ENCODE data around the gene ANKIB1. TPM values are rescaled to one million over a fixed set of nuclear protein-coding genes. Genes with fewer than 3 reads are reported as not detected.

Gene ANKIB1
- total and polyA plus RNA-seq, 9 of the 15 experiments (the other 6 are each of a cell fraction or from before 2014, with no cell fraction given), result 5.9 to 25.2 (median 16.1) TPM

- in situ Hi-C loops (cut with MboI) (no loop called here), intact Hi-C loops (cut with micrococcal nuclease) (no loop called here)
- Histone ChIP-seq H3K27me3 (ENCODE audit: control insufficient read depth in 2 of 2, insufficient read depth in 2 of 2, low read length in 2 of 2) (no peaks in the 10 kb centered on the region), H3K9me1 (ENCODE audit: control insufficient read depth, insufficient read depth, low read length) (no peaks in the 10 kb centered on the region), H3K4me2 (ENCODE audit: insufficient read depth, low read length) (no peak overlapping the region), H3K9ac (ENCODE audit: insufficient read depth in 1 of 2, low read depth in 2 of 2, low read length in 2 of 2) (no peak overlapping the region), H3K27ac (ENCODE audit: extremely low read depth, low read depth, low read length) (no peak overlapping the region), H3K79me2 (ENCODE audit: control insufficient read depth, insufficient read depth, low read length) (no peaks in the 10 kb centered on the region), H4K20me1 (replicated peaks; ENCODE audit: control insufficient read depth, insufficient read depth, low read length) (no peaks in the 10 kb centered on the region), H2AFZ (ENCODE audit: low read depth, low read length) (no peak overlapping the region), H3K4me1 (replicated peaks in 1 of 2; ENCODE audit: control insufficient read depth in 2 of 2, insufficient read depth in 2 of 2, low read length in 2 of 2) (no peaks in the 10 kb centered on the region), H3K36me3 (ENCODE audit: control insufficient read depth, insufficient read depth, low read length) (no peaks in the 10 kb centered on the region; the same call in 2 of the 3 replicates), H3K9me3 (replicated peaks; ENCODE audit: control insufficient read depth, insufficient read depth, low read depth, low read length) (no peaks in the 10 kb centered on the region), H3K4me3 (no peak overlapping the region)
- WGBS (ENCODE audit: insufficient coverage, low coverage, missing lambda C conversion rate), result 71% methylated on average over 4 of the region's 4 CpGs
- FAIRE-seq, result no peak
- TF ChIP-seq GABPA (tag; conservative IDR thresholded peaks at IDR 0.05; ENCODE audit: low read depth) (no peak), MAFF (IDR thresholded peaks at IDR 0.05; ENCODE audit: low read length) (peak; percentile 28; the same call in 1 of the 2 replicates), ZNF316 (IDR thresholded peaks at IDR 0.05) (peak; percentile 75), MTF1 (CRISPR knock-in tag; IDR thresholded peaks at IDR 0.05; ENCODE audit: borderline replicate concordance) (no peak)
- POLR2A ChIA-PET, result no interaction called here
- DNase-seq (ENCODE audit: extremely low read depth in 1 of 4, low spot score in 3 of 4), result no peak
- BruUV-seq (replicated peaks), result no TSS peak
- ATAC-seq, result no peak
- CTCF ChIA-PET (ENCODE audit: low intra/inter-chr PET ratio), result no interaction called here
Measured at GRCh38 chr7:92330835-92331438, 85.2 kb downstream of the ANKIB1 start.

GRCh38 chr7:92331508-92331907 lies 85.7 kb downstream of the ANKIB1 start:
- no peak for ATAC-seq
- Histone ChIP-seq H3K36me3 (ENCODE audit: control insufficient read depth, insufficient read depth, low read length) (no peaks in the 10 kb centered on the region; the same call in 2 of the 3 replicates), H3K27ac (ENCODE audit: extremely low read depth, low read depth, low read length) (no peak overlapping the region), H3K9me1 (ENCODE audit: control insufficient read depth, insufficient read depth, low read length) (no peaks in the 10 kb centered on the region), H3K9me3 (replicated peaks; ENCODE audit: control insufficient read depth, insufficient read depth, low read depth, low read length) (no peaks in the 10 kb centered on the region), H3K9ac (ENCODE audit: insufficient read depth in 1 of 2, low read depth in 2 of 2, low read length in 2 of 2) (no peak overlapping the region), H4K20me1 (replicated peaks; ENCODE audit: control insufficient read depth, insufficient read depth, low read length) (no peaks in the 10 kb centered on the region), H2AFZ (ENCODE audit: low read depth, low read length) (no peak overlapping the region), H3K4me1 (replicated peaks in 1 of 2; ENCODE audit: control insufficient read depth in 2 of 2, insufficient read depth in 2 of 2, low read length in 2 of 2) (no peaks in the 10 kb centered on the region), H3K79me2 (ENCODE audit: control insufficient read depth, insufficient read depth, low read length) (no peaks in the 10 kb centered on the region), H3K4me3 (no peak overlapping the region), H3K4me2 (ENCODE audit: insufficient read depth, low read length) (no peak overlapping the region), H3K27me3 (ENCODE audit: control insufficient read depth in 2 of 2, insufficient read depth in 2 of 2, low read length in 2 of 2) (no peaks in the 10 kb centered on the region)
- no TSS peak for BruUV-seq (replicated peaks)
- WGBS (ENCODE audit: insufficient coverage, low coverage, missing lambda C conversion rate), result 85% methylated on average over 4 of the region's 4 CpGs
- no peak for FAIRE-seq
- CTCF ChIA-PET (ENCODE audit: low intra/inter-chr PET ratio), result no interaction called here
- in situ Hi-C loops (cut with MboI) (no loop called here), intact Hi-C loops (cut with micrococcal nuclease) (no loop called here)
- POLR2A ChIA-PET, result no interaction called here
- no peak for DNase-seq (ENCODE audit: extremely low read depth in 1 of 4, low spot score in 3 of 4)
- TF ChIP-seq CEBPG (CRISPR knock-in tag; IDR thresholded peaks at IDR 0.05) (no peak), CEBPG (tag; conservative IDR thresholded peaks at IDR 0.05 in 1 of 2, IDR thresholded peaks at IDR 0.05 in 1 of 2) (no peak), ZFX (CRISPR knock-in tag; IDR thresholded peaks at IDR 0.05) (no peak), PYGO2 (tag; IDR thresholded peaks at IDR 0.05) (no peak)

Data from K562 (cell line).